ENCODE measurements around the gene STAU1. TPM values are rescaled to one million over a fixed set of nuclear protein-coding genes. Genes with fewer than 3 reads are reported as not detected.
"Not testable (repeated sequence)": the region's sequence is repeated elsewhere in the genome, so short reads cannot be mapped to it uniquely, and the experiment has no call there.

STAU1 gene
- total and polyA plus RNA-seq, 7 donors: 51.9 to 110 (median 82.8) TPM

- Histone ChIP-seq H3K4me3 (no peak overlapping the region), H3K9me3 (no peaks in the 10 kb centered on the region), H3K36me3 (peaks cover 8 to 64% (median 15%) of the 10 kb centered on the region in 4 donors), H3K27ac (no peak overlapping the region), H3K27me3 (no peaks in the 10 kb centered on the region), H3K4me1 (no peaks in the 10 kb centered on the region)
- TF ChIP-seq POLR2AphosphoS5 (IDR thresholded peaks at IDR 0.05): no peak
- TF ChIP-seq POLR2A (IDR thresholded peaks at IDR 0.05): no peak
- no peak for TF ChIP-seq EP300 (IDR thresholded peaks at IDR 0.05)
- TF ChIP-seq CTCF (IDR thresholded peaks at IDR 0.05): no peak
- WGBS, 2 donors: 94% methylated on average over 7 of the region's 7 CpGs
- intact Hi-C loops (cut with DNase I): no loop called here
- no peak for DNase-seq
These were observed 84.3 kb downstream of the STAU1 start for GRCh38 chr20:49103647-49104364.

DNA sequence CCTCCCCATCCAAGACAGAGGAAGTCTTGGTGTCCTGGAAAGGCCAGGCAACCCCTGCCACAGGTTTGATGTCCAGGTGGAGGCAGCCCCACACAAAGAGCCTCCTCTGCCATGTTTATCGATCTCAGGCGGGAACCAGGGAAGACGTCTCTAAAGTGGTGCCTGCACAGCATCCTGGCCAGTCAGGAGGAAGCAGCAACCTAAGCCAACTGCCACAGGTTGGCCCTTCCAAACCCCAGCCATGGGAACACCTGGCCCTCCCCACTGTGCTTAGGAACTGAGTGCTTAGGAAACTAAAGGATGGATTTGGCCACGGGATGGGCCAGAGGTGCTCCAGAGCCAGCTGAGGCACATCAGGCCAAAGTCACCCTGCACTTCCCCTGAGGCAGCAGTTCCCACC lies 85.1 kb downstream of the STAU1 start:
- DNase-seq: no peak
- H3K9me3 ChIP-seq: no peaks in the 10 kb centered on the region
- no peaks in the 10 kb centered on the region for H3K27me3 ChIP-seq
- H3K36me3 ChIP-seq: peaks cover 8 to 66% (median 15%) of the 10 kb centered on the region in 4 donors
- intact Hi-C loops (cut with DNase I): no loop called here
- no peak overlapping the region for H3K4me3 ChIP-seq
- TF ChIP-seq POLR2AphosphoS5 (IDR thresholded peaks at IDR 0.05): no peak
- no peak for TF ChIP-seq EP300 (IDR thresholded peaks at IDR 0.05)
- TF ChIP-seq POLR2A (IDR thresholded peaks at IDR 0.05): no peak
- TF ChIP-seq CTCF (IDR thresholded peaks at IDR 0.05): no peak
- no peaks in the 10 kb centered on the region for H3K4me1 ChIP-seq
- WGBS, 2 donors: 92 to 93% methylated on average over 4 of the region's 4 CpGs
- H3K27ac ChIP-seq: no peak overlapping the region

GRCh38 chr20:49100972-49101371 lies 87.2 kb downstream of the STAU1 start:
- Histone ChIP-seq H3K27me3 (no peaks in the 10 kb centered on the region), H3K9me3 (no peaks in the 10 kb centered on the region), H3K36me3 (peaks cover 13 to 77% (median 22%) of the 10 kb centered on the region in 4 donors), H3K4me3 (no peak overlapping the region), H3K27ac (no peak overlapping the region), H3K4me1 (no peaks in the 10 kb centered on the region)
- WGBS, 2 donors: 74 to 83% methylated on average over 4 of the region's 4 CpGs
- DNase-seq: no peak
- TF ChIP-seq EP300 (IDR thresholded peaks at IDR 0.05) (no peak), POLR2AphosphoS5 (IDR thresholded peaks at IDR 0.05) (no peak), CTCF (IDR thresholded peaks at IDR 0.05) (no peak), POLR2A (IDR thresholded peaks at IDR 0.05) (no peak)
- intact Hi-C loops (cut with DNase I): no loop called here

DNA sequence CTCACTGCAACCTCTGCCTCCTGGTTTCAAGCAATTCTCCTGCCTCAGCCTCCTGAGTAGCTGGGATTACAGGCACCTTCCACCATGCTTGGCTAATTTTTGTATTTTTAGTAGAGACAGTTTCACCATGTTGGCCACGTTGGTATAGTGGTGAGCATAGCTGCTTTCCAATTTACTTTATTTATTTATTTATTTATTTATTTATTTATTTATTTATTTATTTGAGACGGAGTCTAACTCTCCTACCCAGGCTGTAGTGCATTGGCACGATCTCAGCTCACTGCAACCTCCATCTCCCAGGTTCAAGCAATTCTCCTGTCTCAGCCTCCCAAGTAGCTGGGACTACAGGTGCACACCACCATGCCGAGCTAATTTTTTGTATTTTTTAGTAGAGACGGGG lies 87.8 kb downstream of the STAU1 start:
- DNase-seq; H3K9me3 ChIP-seq; H3K4me3 ChIP-seq; H3K4me1 ChIP-seq; intact Hi-C loops (cut with DNase I); H3K27ac ChIP-seq; H3K27me3 ChIP-seq: not testable (repeated sequence)
- peaks cover 13 to 81% (median 24%) of the 10 kb centered on the region in 4 donors for H3K36me3 ChIP-seq
- 89 to 97% methylated on average over 5 of the region's 5 CpGs for WGBS, 2 donors

DNA sequence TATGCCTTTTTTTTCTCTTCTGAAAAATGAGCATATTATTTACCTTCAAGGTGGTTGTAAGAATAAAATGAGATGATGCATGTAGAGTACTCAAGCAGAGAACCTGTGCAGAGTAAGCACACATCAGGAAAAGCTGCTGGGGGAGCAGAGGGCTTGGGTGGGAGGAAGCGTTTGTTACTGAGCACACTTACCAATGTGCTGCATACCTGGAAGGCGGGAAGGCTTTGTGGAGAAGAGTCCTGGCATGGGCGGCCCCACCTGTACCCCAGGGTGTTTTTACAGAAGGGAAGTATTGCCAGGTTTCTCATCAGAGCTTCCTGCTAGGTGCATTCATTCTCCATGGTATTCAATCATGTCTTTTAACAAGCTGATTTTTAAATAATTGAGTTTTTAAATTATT lies 89.1 kb downstream of the STAU1 start:
- no peaks in the 10 kb centered on the region for H3K9me3 ChIP-seq
- no peak for TF ChIP-seq POLR2A (IDR thresholded peaks at IDR 0.05)
- TF ChIP-seq CTCF (IDR thresholded peaks at IDR 0.05): no peak
- TF ChIP-seq POLR2AphosphoS5 (IDR thresholded peaks at IDR 0.05): no peak
- no peak for TF ChIP-seq EP300 (IDR thresholded peaks at IDR 0.05)
- DNase-seq: no peak
- intact Hi-C loops (cut with DNase I): no loop called here
- no peaks in the 10 kb centered on the region for H3K4me1 ChIP-seq
- 91 to 97% methylated on average over 3 of the region's 3 CpGs for WGBS, 2 donors
- peaks cover 13 to 89% (median 31%) of the 10 kb centered on the region in 4 donors for H3K36me3 ChIP-seq
- no peaks in the 10 kb centered on the region for H3K27me3 ChIP-seq
- H3K27ac ChIP-seq: no peak overlapping the region
- H3K4me3 ChIP-seq: no peak overlapping the region

Measured in sigmoid colon (tissue), 7 donors.